Gastroesophageal sphincter (tissue), 4 donors: ENCODE measurements around the gene SERPING1. TPM values are rescaled to one million over a fixed set of nuclear protein-coding genes. Genes with fewer than 3 reads are reported as not detected.

ENCODE experiments used
- ATAC-seq: fragments of 150-250 bp; one replicate; pipeline ENCODE4 v1.9.1; 2016; ENCODE audit warnings: mild to moderate bottlenecking, moderate library complexity
- H3K27ac ChIP-seq, 4 donors: fragments of 200-600 bp; sonication (generic) in 3 of 4; 1 replicate in 3 of 4; 2 replicates in 1 of 4; pipeline ENCODE4 v1.5.1; 2016 to 2019
- H3K27me3 ChIP-seq: fragments of 200-600 bp; sonication (generic); one replicate; pipeline ENCODE4 v1.5.1; 2019
- H3K36me3 ChIP-seq, 2 donors: fragments of 200-600 bp; sonication (generic); one replicate each; pipeline ENCODE4 v1.5.1; 2019; ENCODE audit warnings: control low read depth in 1 of 2
- H3K4me1 ChIP-seq, 3 donors: fragments of 200-600 bp; sonication (generic); 1 replicate in 2 of 3; 2 replicates in 1 of 3; pipeline ENCODE4 v1.5.1; 2016 to 2019; ENCODE audit warnings: control low read depth in 2 of 3
- H3K4me3 ChIP-seq, 2 donors: fragments of 200-600 bp; sonication (generic); one replicate each; pipeline ENCODE4 v1.5.1; 2019; ENCODE audit warnings: mild to moderate bottlenecking in 1 of 2, moderate library complexity in 1 of 2
- H3K9me3 ChIP-seq, 3 donors: fragments of 200-600 bp; sonication (generic); one replicate each; pipeline ENCODE4 v1.5.1; 2017 to 2019; ENCODE audit warnings: control low read depth in 2 of 3
- EP300 ChIP-seq: sonication (generic); formaldehyde crosslinking; IDR thresholded peaks from one replicate; pipeline ENCODE4 v1.6.1; 2017; ENCODE audit warnings: antibody characterized with exemption, mild to moderate bottlenecking
- POLR2A ChIP-seq, 2 donors: fragments of 450-650 bp; IDR thresholded peaks; one replicate each; pipeline ENCODE4 v1.6.1; 2017; ENCODE audit warnings: antibody characterized with exemption in 2 of 2, mild to moderate bottlenecking in 2 of 2, moderate library complexity in 1 of 2
- POLR2AphosphoS5 ChIP-seq: sonication (generic); formaldehyde crosslinking; IDR thresholded peaks from one replicate; pipeline ENCODE4 v1.6.1; 2017; ENCODE audit warnings: antibody characterized with exemption
- WGBS, 2 donors: methylation state at CpG; one replicate each; pipeline ENCODE4 v1.1.5; 2018; ENCODE audit warnings: low coverage in 1 of 2; 5-methylcytosine and 5-hydroxymethylcytosine counted together
- total RNA-seq, 4 donors: library from RNA; depleted of rRNA; stranded (reverse); fragments of >200 nt; gene quantifications; one replicate each; pipeline ENCODE4 v1.1.0, GENCODE V29; 2016
- TF ChIP-seq, protein P1 (sequence below), 4 experiments: fragments of 200-600 bp in 2 of 4; fragments of 450-650 bp in 2 of 4; sonication (generic) in 1 of 4; IDR thresholded peaks; one replicate each; pipeline ENCODE4 v1.5.1; 2017 to 2019; ENCODE audit warnings: antibody characterized with exemption in 4 of 4, mild to moderate bottlenecking in 2 of 4, moderate library complexity in 2 of 4

The SERPING1 gene
- 100 to 1,000 TPM; 237 to 689 (median 443) TPM for total RNA-seq

- TF ChIP-seq POLR2A (IDR thresholded peaks at IDR 0.05) (peak; percentile 52 to 61), POLR2AphosphoS5 (peak; percentile 90), EP300 (no peak)
- TF ChIP-seq, protein P1, sequence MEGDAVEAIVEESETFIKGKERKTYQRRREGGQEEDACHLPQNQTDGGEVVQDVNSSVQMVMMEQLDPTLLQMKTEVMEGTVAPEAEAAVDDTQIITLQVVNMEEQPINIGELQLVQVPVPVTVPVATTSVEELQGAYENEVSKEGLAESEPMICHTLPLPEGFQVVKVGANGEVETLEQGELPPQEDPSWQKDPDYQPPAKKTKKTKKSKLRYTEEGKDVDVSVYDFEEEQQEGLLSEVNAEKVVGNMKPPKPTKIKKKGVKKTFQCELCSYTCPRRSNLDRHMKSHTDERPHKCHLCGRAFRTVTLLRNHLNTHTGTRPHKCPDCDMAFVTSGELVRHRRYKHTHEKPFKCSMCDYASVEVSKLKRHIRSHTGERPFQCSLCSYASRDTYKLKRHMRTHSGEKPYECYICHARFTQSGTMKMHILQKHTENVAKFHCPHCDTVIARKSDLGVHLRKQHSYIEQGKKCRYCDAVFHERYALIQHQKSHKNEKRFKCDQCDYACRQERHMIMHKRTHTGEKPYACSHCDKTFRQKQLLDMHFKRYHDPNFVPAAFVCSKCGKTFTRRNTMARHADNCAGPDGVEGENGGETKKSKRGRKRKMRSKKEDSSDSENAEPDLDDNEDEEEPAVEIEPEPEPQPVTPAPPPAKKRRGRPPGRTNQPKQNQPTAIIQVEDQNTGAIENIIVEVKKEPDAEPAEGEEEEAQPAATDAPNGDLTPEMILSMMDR (IDR thresholded peaks at IDR 0.05): no peak
- peak; percentile 86 for ATAC-seq
- 2 to 12% methylated on average over 6 of the region's 10 CpGs for WGBS, 2 donors
- H3K9me3 ChIP-seq: no peaks in the 10 kb centered on the region
- peaks cover 0 to 24% of the 10 kb centered on the region in 2 donors for H3K36me3 ChIP-seq
- H3K4me3 ChIP-seq: peak within 1 kb of the TSS; percentile 68 to 72
- H3K27me3 ChIP-seq: no peaks in the 10 kb centered on the region
- H3K4me1 ChIP-seq: peaks cover 0 to 34% (median 4%) of the 10 kb centered on the region in 3 donors
- H3K27ac ChIP-seq: peak within 1 kb of the TSS; percentile 81 to 93 (median 90)
These were observed at the start of gene SERPING1 for GRCh38 chr11:57597461-57597915. Gene SERPING1 (plus strand): TSS chr11:57597685. CDS start chr11:57598271, 586 bp downstream.

DNA sequence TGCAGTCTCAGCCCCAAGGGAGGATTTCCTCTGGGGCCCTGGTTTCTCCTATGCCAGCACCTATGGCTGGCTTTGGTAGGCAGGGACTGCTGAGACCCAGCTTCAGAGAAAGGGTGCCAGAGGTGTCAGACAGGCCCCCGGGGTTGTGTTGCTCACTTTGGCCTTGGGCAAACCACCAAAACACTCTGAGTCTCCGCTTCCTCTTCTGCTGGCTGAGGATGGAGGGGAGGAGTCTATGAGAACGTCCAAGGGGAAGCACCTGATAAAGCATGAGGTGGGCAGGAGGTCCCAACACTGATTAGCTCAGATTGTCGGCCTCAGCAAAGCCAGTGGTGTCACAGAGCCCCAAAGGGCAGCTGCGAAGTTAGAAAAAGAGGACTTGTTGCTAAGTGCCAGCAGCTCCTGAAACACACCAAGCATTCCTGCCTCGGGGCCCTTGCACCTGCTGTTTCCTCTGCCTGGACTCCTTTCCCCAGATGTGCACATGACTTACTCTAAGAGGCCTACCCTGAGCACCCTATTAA is 49.6 kb upstream of the SERPING1 start:
- H3K4me1 ChIP-seq: no peaks in the 10 kb centered on the region
- peaks cover 0 to 55% of the 10 kb centered on the region in 2 donors for H3K36me3 ChIP-seq
- no peak for ATAC-seq
- H3K27ac ChIP-seq: no peak overlapping the region
- 71% methylated on average over 1 of the region's 6 CpGs; no CpG with 5 or more reads in 1 of the 2 donors for WGBS, 2 donors
- H3K9me3 ChIP-seq: no peaks in the 10 kb centered on the region
- no peaks in the 10 kb centered on the region for H3K27me3 ChIP-seq
- H3K4me3 ChIP-seq: no peak overlapping the region
- TF ChIP-seq POLR2A (IDR thresholded peaks at IDR 0.05): no peak
- no peak for TF ChIP-seq EP300
- TF ChIP-seq POLR2AphosphoS5: no peak
- TF ChIP-seq, protein P1 (IDR thresholded peaks at IDR 0.05): no peak

DNA sequence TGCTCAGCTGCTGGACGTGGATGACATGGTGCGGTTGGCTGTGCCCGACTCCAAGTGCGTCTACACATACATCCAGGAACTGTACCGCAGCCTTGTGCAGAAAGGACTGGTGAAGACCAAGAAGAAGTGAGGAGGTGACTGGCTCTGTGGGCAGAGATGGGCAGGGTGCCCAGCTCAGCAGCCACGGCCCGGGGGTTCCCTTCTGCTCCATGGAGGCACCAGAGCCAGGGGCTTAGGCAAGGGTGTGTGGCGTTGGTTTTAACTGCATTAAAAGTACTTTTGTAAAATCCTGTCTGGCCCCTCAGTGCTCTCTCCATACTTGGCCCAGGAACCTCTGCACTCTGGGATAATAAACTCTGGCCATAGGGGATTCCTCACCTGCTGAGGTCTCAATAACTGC is 47.5 kb upstream of the SERPING1 start:
- 40% methylated on average over 2 of the region's 8 CpGs; no CpG with 5 or more reads in 1 of the 2 donors for WGBS, 2 donors
- no peaks in the 10 kb centered on the region for H3K4me1 ChIP-seq
- H3K27me3 ChIP-seq: no peaks in the 10 kb centered on the region
- H3K36me3 ChIP-seq: peaks cover 0 to 76% of the 10 kb centered on the region in 2 donors
- H3K27ac ChIP-seq: no peak overlapping the region
- no peaks in the 10 kb centered on the region for H3K9me3 ChIP-seq
- TF ChIP-seq EP300 (no peak), POLR2AphosphoS5 (no peak), POLR2A (IDR thresholded peaks at IDR 0.05) (no peak)
- TF ChIP-seq, protein P1 (IDR thresholded peaks at IDR 0.05): no peak
- H3K4me3 ChIP-seq: no peak overlapping the region
- no peak for ATAC-seq

DNA sequence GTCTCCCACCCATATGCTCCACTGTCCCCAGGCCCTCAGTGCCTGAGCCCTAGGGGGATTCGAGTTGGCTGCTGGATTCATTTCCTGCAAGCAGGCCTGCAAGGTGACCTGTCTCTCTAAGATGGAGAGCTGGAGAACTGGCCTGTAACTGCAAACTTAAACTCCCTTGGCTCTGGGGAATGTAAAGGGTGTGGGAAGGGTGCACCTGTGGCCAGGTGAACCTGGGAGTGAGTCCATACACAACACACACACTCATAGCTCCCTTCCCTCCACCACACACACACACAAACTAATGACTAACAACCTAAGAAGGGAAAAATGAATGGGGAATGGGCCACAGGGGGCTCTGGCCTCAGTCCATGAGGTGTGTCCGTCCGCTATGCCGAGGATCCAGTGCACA is 45.5 kb upstream of the SERPING1 start:
- no peak for ATAC-seq
- H3K27ac ChIP-seq: no peak overlapping the region
- no peaks in the 10 kb centered on the region for H3K9me3 ChIP-seq
- TF ChIP-seq, protein P1 (IDR thresholded peaks at IDR 0.05): no peak
- TF ChIP-seq POLR2A (IDR thresholded peaks at IDR 0.05) (no peak), EP300 (no peak), POLR2AphosphoS5 (no peak)
- no peak overlapping the region for H3K4me3 ChIP-seq
- H3K36me3 ChIP-seq: peaks cover 0 to 96% of the 10 kb centered on the region in 2 donors
- H3K4me1 ChIP-seq: no peaks in the 10 kb centered on the region
- WGBS, 2 donors: 92% methylated on average over 3 of the region's 4 CpGs; no CpG with 5 or more reads in 1 of the 2 donors
- H3K27me3 ChIP-seq: no peaks in the 10 kb centered on the region

- Histone ChIP-seq H3K36me3 (peaks cover 0 to 100% of the 10 kb centered on the region in 2 donors), H3K27ac (no peak overlapping the region), H3K27me3 (no peaks in the 10 kb centered on the region), H3K4me1 (no peaks in the 10 kb centered on the region), H3K9me3 (no peaks in the 10 kb centered on the region), H3K4me3 (no peak overlapping the region)
- WGBS, 2 donors: 88% methylated on average over 5 of the region's 5 CpGs; no CpG with 5 or more reads in 1 of the 2 donors
- no peak for ATAC-seq
- TF ChIP-seq, protein P1 (IDR thresholded peaks at IDR 0.05): no peak
- TF ChIP-seq EP300 (no peak), POLR2A (IDR thresholded peaks at IDR 0.05) (no peak), POLR2AphosphoS5 (no peak)
These were observed 45.0 kb upstream of the SERPING1 start for GRCh38 chr11:57552479-57552878.
